ENCODE data around the gene RHOJ.

DNA sequence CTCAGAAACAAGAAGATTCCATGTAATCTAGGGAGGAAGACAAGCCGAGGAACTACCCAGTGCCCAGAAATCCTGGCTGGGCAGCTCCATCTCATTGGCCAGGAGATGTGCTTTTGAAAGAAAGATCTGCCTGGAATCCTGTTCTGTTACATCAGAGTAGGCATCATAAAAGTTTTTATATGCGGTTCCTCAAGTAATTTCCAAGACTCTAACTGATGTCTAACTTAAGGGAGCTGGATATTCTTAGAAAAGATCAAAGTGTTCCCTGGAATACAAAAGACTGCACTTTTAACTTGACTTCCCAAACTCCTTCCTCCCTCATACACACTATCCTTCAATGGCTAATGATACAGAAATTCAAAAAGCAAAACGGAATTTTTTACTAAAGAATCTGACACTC is 16.3 kb downstream of the RHOJ start:
- TF ChIP-seq, protein P1, sequence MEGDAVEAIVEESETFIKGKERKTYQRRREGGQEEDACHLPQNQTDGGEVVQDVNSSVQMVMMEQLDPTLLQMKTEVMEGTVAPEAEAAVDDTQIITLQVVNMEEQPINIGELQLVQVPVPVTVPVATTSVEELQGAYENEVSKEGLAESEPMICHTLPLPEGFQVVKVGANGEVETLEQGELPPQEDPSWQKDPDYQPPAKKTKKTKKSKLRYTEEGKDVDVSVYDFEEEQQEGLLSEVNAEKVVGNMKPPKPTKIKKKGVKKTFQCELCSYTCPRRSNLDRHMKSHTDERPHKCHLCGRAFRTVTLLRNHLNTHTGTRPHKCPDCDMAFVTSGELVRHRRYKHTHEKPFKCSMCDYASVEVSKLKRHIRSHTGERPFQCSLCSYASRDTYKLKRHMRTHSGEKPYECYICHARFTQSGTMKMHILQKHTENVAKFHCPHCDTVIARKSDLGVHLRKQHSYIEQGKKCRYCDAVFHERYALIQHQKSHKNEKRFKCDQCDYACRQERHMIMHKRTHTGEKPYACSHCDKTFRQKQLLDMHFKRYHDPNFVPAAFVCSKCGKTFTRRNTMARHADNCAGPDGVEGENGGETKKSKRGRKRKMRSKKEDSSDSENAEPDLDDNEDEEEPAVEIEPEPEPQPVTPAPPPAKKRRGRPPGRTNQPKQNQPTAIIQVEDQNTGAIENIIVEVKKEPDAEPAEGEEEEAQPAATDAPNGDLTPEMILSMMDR (IDR thresholded peaks at IDR 0.05; ENCODE audit: extremely low read depth in 1 of 2, insufficient read depth in 1 of 2, low read depth in 1 of 2, low read length in 2 of 2), result no peak
- TF ChIP-seq POLR2AphosphoS5 (IDR thresholded peaks at IDR 0.05; ENCODE audit: insufficient read depth, low read depth, low read length) (no peak), POLR2A (IDR thresholded peaks at IDR 0.05; ENCODE audit: low read depth, low read length) (no peak), MAX (IDR thresholded peaks at IDR 0.05; ENCODE audit: insufficient read depth, insufficient read length) (no peak), GATA2 (IDR thresholded peaks at IDR 0.05; ENCODE audit: insufficient read depth, insufficient read length, low read depth, low read length) (no peak)

Measured in endothelial cell of umbilical vein (primary cell).